K562 (cell line): ENCODE measurements around the gene CT55. TPM values are rescaled to one million over a fixed set of nuclear protein-coding genes. Genes with fewer than 3 reads are reported as not detected.
"Not testable (repeated sequence)": the region's sequence is repeated elsewhere in the genome, so short reads cannot be mapped to it uniquely, and the experiment has no call there.

Experiments used
- ATAC-seq: fragments of 200-7000 bp; cut with Tn5 transposase; 3 replicates; pipeline ENCODE4 v1.9.1; 2020; ENCODE audit warnings: moderate library complexity
- BruUV-seq: library from RNA; stranded (reverse); fragments of 400-500 nt; replicated peaks from 2 replicates; lab custom pipeline; 2021; lab: Mats Ljungman, UMichigan
- CTCF ChIA-PET: fragments of 300-600 bp; formaldehyde crosslinking; extraction: SDS; loops from one replicate; lab custom pipeline; 2021; ENCODE audit warnings: low intra/inter-chr PET ratio; lab: Yijun Ruan, JAX
- POLR2A ChIA-PET: fragments of 300-600, 350-650 bp; sonication (Branson Sonifier 250); formaldehyde crosslinking; extraction: SDS; loops from one replicate; lab custom pipeline; 2021; ENCODE audit warnings: antibody characterized with exemption, inconsistent platforms; lab: Yijun Ruan, JAX
- DNase-seq, 4 experiments: peaks; one replicate each; pipeline versions ENCODE4 v3.0.0 to v3.0.0-alpha.2; 2011 to 2018; ENCODE audit warnings: low spot score in 3 of 4, mixed read lengths in 3 of 4; ENCODE audit errors: extremely low read depth in 1 of 4
- FAIRE-seq: peaks from 2 replicates; lab custom pipeline; 2011; peaks lifted over from hg19 to GRCh38; lab: Jason Lieb, UNC
- H2AFZ ChIP-seq: 2 replicates; pipeline ENCODE4 v1.6.0; 2011; ENCODE audit warnings: low read depth, low read length, control low read depth, inconsistent platforms
- H3K27ac ChIP-seq: fragments of 200-600 bp; 3 replicates; pipeline ENCODE4 v1.8.0; 2011; ENCODE audit warnings: low read depth, mild to moderate bottlenecking, control low read depth, inconsistent platforms, low read length, moderate library complexity, mixed read lengths; ENCODE audit errors: extremely low read depth
- H3K27me3 ChIP-seq, 2 experiments: fragments of 300-600 bp in 1 of 2; 2 replicates in 1 of 2; 3 replicates in 1 of 2; pipeline versions ENCODE4 v1.6.0 to v1.8.0; 2011; ENCODE audit warnings: inconsistent platforms in 2 of 2, low read length in 2 of 2, mild to moderate bottlenecking in 1 of 2, mixed read lengths in 1 of 2, moderate library complexity in 1 of 2; ENCODE audit not compliant: control insufficient read depth in 2 of 2, insufficient read depth in 2 of 2
- H3K36me3 ChIP-seq: fragments of 300-600 bp; 3 replicates; pipeline ENCODE4 v1.8.0; 2011; ENCODE audit warnings: mild to moderate bottlenecking, low read length, inconsistent platforms; ENCODE audit not compliant: control insufficient read depth, insufficient read depth
- H3K4me1 ChIP-seq, 2 experiments: fragments of 200-600 bp in 1 of 2; replicated peaks in 1 of 2; 2 replicates in 1 of 2; 3 replicates in 1 of 2; pipeline versions ENCODE4 v1.5.1 to v1.8.0; 2011; ENCODE audit warnings: inconsistent platforms in 2 of 2, low read length in 2 of 2, mild to moderate bottlenecking in 1 of 2, mixed read lengths in 1 of 2, moderate library complexity in 1 of 2; ENCODE audit not compliant: control insufficient read depth in 2 of 2, insufficient read depth in 2 of 2
- H3K4me2 ChIP-seq: 2 replicates; pipeline ENCODE4 v1.6.1; 2011; ENCODE audit warnings: low read length, control low read depth, inconsistent platforms, mixed read lengths; ENCODE audit not compliant: insufficient read depth
- H3K4me3 ChIP-seq: fragments of 200-600 bp; sonication (generic), shearing (Covaris generic); 2 replicates; pipeline ENCODE4 v1.5.1; 2016; ENCODE audit warnings: control low read depth, inconsistent platforms
- H3K79me2 ChIP-seq: fragments of 200-600 bp; 3 replicates; pipeline ENCODE4 v1.8.0; 2011; ENCODE audit warnings: low read length, inconsistent platforms; ENCODE audit not compliant: control insufficient read depth, insufficient read depth
- H3K9ac ChIP-seq, 2 experiments: 2 replicates each; pipeline versions ENCODE4 v1.6.0 to v1.6.1; 2011; ENCODE audit warnings: low read depth in 2 of 2, low read length in 2 of 2, control low read depth in 1 of 2, inconsistent platforms in 1 of 2, mild to moderate bottlenecking in 1 of 2, mixed read lengths in 1 of 2; ENCODE audit not compliant: insufficient read depth in 1 of 2
- H3K9me1 ChIP-seq: one replicate; pipeline ENCODE4 v1.6.0; 2011; ENCODE audit warnings: inconsistent platforms, mild to moderate bottlenecking, low read length, moderate library complexity; ENCODE audit not compliant: control insufficient read depth, insufficient read depth
- H3K9me3 ChIP-seq: replicated peaks from 2 replicates; pipeline ENCODE4 v1.5.1; 2011; ENCODE audit warnings: low read depth, low read length, inconsistent platforms; ENCODE audit not compliant: control insufficient read depth, insufficient read depth
- H4K20me1 ChIP-seq: replicated peaks from 2 replicates; pipeline ENCODE4 v1.6.1; 2011; ENCODE audit warnings: low read length, inconsistent platforms, mixed read lengths; ENCODE audit not compliant: control insufficient read depth, insufficient read depth
- MEIS2 ChIP-seq: fragments of 450-650 bp; IDR thresholded peaks from 2 replicates; pipeline ENCODE4 v1.6.1; 2014; ENCODE audit warnings: mild to moderate bottlenecking; ENCODE audit not compliant: partially characterized antibody
- PKNOX1 ChIP-seq: fragments of 450-650 bp; IDR thresholded peaks from 2 replicates; pipeline ENCODE4 v1.6.1; 2016
- WGBS: fragments of 100-300 bp; shearing (Covaris generic); methylation state at CpG from one replicate; pipeline ENCODE4 v1.1.6; 2016; ENCODE audit warnings: low coverage, mixed read lengths; ENCODE audit not compliant: insufficient coverage; ENCODE audit errors: missing lambda C conversion rate; 5-methylcytosine and 5-hydroxymethylcytosine counted together
- in situ Hi-C: fragments of 300-500 bp; cut with MboI; formaldehyde crosslinking; loops from 4 replicates; pipeline ENCODE4 v1.15.0; 2018; ENCODE audit warnings: inconsistent platforms, mixed read lengths
- intact Hi-C: fragments of 100-400 bp; cut with micrococcal nuclease; formaldehyde crosslinking; loops from 2 replicates; pipeline ENCODE4 v1.14.2; 2022
- polyA plus RNA-seq, 8 experiments: library from polyadenylated mRNA; depleted of rRNA in 4 of 8; stranded (reverse) in 5 of 8; unstranded in 3 of 8; fragments of >200 nt; fragmentation: Nextera tagmentation in 2 of 8; fragmentation: Illumina TruSeq in 1 of 8; extraction: Ambion mirVana in 2 of 8; extraction: Trizol in 1 of 8; gene quantifications; 2 replicates each; pipeline versions ENCODE4 v1.2.1 to v1.2.3, GENCODE V29; 2011 to 2014; ENCODE audit warnings: inconsistent platforms in 1 of 8, missing spikeins in 1 of 8
- total RNA-seq, 7 experiments: library from RNA; depleted of rRNA in 6 of 7; stranded (reverse); fragments of >200 nt in 6 of 7; fragmentation: Illumina TruSeq in 2 of 7; extraction: Trizol in 2 of 7; gene quantifications; 2 replicates each; pipeline versions ENCODE4 v1.2.1 to v1.2.3, GENCODE V29; 2011 to 2021; ENCODE audit warnings: low replicate concordance in 1 of 7
- TF ChIP-seq, protein P1 (sequence below), 2 experiments: IDR thresholded peaks in 1 of 2; conservative IDR thresholded peaks in 1 of 2; 2 replicates each; pipeline ENCODE4 v1.6.1; 2016; ENCODE audit warnings: low read depth in 2 of 2, mild to moderate bottlenecking in 1 of 2, missing compliant biosample characterization in 1 of 2, missing genetic modification characterization in 1 of 2, moderate library complexity in 1 of 2

Gene CT55
- total and polyA plus RNA-seq, 9 of the 15 experiments (the other 6 are each of a cell fraction or from before 2014, with no cell fraction given), result 48.5 to 98.9 (median 73.2) TPM

GRCh38 chrX:135169534-135169933, 1.7 kb downstream of the CT55 start:
- H3K4me3 ChIP-seq, H3K9ac ChIP-seq, H3K27me3 ChIP-seq, DNase-seq, H4K20me1 ChIP-seq, H3K4me2 ChIP-seq, H3K4me1 ChIP-seq, intact Hi-C loops, H3K27ac ChIP-seq, H3K9me3 ChIP-seq, CTCF ChIA-PET, H2AFZ ChIP-seq, ATAC-seq, in situ Hi-C loops, BruUV-seq, POLR2A ChIA-PET: not testable (repeated sequence)
- H3K79me2 ChIP-seq, result peaks cover 40% of the 10 kb centered on the region
- H3K36me3 ChIP-seq, result peaks cover 23% of the 10 kb centered on the region
- peak; percentile 54 for FAIRE-seq
- 25% methylated on average over 2 of the region's 3 CpGs for WGBS
- TF ChIP-seq MEIS2, result peak; percentile 66
- TF ChIP-seq, protein P1, sequence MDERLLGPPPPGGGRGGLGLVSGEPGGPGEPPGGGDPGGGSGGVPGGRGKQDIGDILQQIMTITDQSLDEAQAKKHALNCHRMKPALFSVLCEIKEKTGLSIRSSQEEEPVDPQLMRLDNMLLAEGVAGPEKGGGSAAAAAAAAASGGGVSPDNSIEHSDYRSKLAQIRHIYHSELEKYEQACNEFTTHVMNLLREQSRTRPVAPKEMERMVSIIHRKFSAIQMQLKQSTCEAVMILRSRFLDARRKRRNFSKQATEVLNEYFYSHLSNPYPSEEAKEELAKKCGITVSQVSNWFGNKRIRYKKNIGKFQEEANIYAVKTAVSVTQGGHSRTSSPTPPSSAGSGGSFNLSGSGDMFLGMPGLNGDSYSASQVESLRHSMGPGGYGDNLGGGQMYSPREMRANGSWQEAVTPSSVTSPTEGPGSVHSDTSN (CRISPR knock-in tag; IDR thresholded peaks at IDR 0.05; ENCODE audit: low read depth), result not testable (repeated sequence)
- TF ChIP-seq, protein P1 (tag; conservative IDR thresholded peaks at IDR 0.05; ENCODE audit: low read depth), result peak; percentile 51; the same call in 1 of the 2 replicates
- TF ChIP-seq PKNOX1, result peak; percentile 50; the same call in 1 of the 2 replicates
- TF ChIP-seq, all 486 proteins: peak for 3; not testable (repeated sequence) for 483
- H3K9me1 ChIP-seq, result not testable (repeated sequence)
